Measurements from ENCODE around the gene TTLL11.

DNA sequence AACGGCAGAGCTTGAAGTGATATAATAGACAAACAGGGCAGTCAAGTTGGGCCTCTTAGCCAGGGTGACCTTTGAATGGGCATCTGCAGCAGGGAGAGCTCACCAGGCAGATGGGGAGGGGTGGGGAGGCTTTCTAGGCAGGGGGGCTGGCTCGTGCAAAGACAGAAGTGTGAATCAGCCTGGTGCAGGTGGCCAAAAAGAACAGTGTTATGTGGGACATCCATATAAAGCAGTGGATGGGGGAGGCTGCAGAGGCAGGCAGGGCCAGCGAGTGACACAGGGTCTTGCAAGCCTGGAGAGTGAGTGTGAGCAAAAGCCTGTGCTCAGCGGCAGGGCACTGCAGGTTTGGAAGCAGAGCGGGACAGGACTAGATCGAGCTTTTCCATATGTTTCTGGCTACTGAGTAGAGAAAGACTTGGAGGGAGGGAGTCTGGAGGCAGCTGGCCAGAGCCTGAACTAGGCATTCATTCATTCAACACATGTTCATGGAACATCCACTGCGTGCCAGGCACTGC, 14.2 kb upstream of the TTLL11 start:
- TF ChIP-seq, protein P1, sequence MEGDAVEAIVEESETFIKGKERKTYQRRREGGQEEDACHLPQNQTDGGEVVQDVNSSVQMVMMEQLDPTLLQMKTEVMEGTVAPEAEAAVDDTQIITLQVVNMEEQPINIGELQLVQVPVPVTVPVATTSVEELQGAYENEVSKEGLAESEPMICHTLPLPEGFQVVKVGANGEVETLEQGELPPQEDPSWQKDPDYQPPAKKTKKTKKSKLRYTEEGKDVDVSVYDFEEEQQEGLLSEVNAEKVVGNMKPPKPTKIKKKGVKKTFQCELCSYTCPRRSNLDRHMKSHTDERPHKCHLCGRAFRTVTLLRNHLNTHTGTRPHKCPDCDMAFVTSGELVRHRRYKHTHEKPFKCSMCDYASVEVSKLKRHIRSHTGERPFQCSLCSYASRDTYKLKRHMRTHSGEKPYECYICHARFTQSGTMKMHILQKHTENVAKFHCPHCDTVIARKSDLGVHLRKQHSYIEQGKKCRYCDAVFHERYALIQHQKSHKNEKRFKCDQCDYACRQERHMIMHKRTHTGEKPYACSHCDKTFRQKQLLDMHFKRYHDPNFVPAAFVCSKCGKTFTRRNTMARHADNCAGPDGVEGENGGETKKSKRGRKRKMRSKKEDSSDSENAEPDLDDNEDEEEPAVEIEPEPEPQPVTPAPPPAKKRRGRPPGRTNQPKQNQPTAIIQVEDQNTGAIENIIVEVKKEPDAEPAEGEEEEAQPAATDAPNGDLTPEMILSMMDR (IDR thresholded peaks at IDR 0.05), result no peak
- TF ChIP-seq POLR2A (IDR thresholded peaks at IDR 0.05), result no peak
